HepG2 (cell line): ENCODE results near the gene UBE2N. TPM values are rescaled to one million over a fixed set of nuclear protein-coding genes. Genes with fewer than 3 reads are reported as not detected.

Source experiments
- AFF4 ChIP-seq: sonication (generic); formaldehyde crosslinking; IDR thresholded peaks from 2 replicates; pipeline ENCODE4 v1.4.0; 2020; ENCODE audit warnings: missing genetic modification reagents
- CSRNP1 ChIP-seq: sonication (generic); formaldehyde crosslinking; IDR thresholded peaks from 2 replicates; pipeline ENCODE4 v1.8.1; 2023; ENCODE audit warnings: mild to moderate bottlenecking, missing genetic modification reagents
- ELF4 ChIP-seq: sonication (generic); formaldehyde crosslinking; IDR thresholded peaks from 2 replicates; pipeline ENCODE4 v1.5.0; 2020; ENCODE audit warnings: missing genetic modification reagents, mild to moderate bottlenecking, moderate library complexity, borderline replicate concordance
- ERF ChIP-seq: IDR thresholded peaks from 2 replicates; pipeline ENCODE4 v1.6.1; 2018; ENCODE audit warnings: missing biosample characterization, missing genetic modification reagents
- GTF3A ChIP-seq: sonication (generic); formaldehyde crosslinking; conservative IDR thresholded peaks from 2 replicates; pipeline ENCODE4 v1.4.0; 2020; ENCODE audit warnings: mild to moderate bottlenecking, missing genetic modification reagents
- HNF4G ChIP-seq, 2 experiments: sonication (generic) in 1 of 2; formaldehyde crosslinking in 1 of 2; IDR thresholded peaks; 2 replicates each; pipeline versions ENCODE4 v1.4.0 to v1.6.1; 2011 to 2020; ENCODE audit warnings: borderline replicate concordance in 2 of 2, low read depth in 2 of 2, mild to moderate bottlenecking in 2 of 2, low read length in 1 of 2, missing genetic modification reagents in 1 of 2, moderate library complexity in 1 of 2
- HNRNPK ChIP-seq: fragments of 200-400 bp; formaldehyde crosslinking; IDR thresholded peaks from 2 replicates; pipeline ENCODE4 v1.6.1; 2018; ENCODE audit warnings: low read length, low read depth, moderate library complexity, mild to moderate bottlenecking; ENCODE audit not compliant: poor library complexity, severe bottlenecking
- MAFK ChIP-seq, 2 experiments: IDR thresholded peaks in 1 of 2; conservative IDR thresholded peaks in 1 of 2; 2 replicates each; pipeline ENCODE4 v1.6.1; 2011; ENCODE audit warnings: improper control_type of control experiment in 2 of 2, low read length in 2 of 2
- SMC3 ChIP-seq: IDR thresholded peaks from 2 replicates; pipeline ENCODE4 v1.6.1; 2011; ENCODE audit warnings: low read length, improper control_type of control experiment
- THAP11 ChIP-seq: IDR thresholded peaks from 2 replicates; pipeline ENCODE4 v1.6.1; 2016; ENCODE audit warnings: missing biosample characterization, missing genetic modification reagents
- TRIM24 ChIP-seq: sonication (generic); formaldehyde crosslinking; IDR thresholded peaks from 2 replicates; pipeline ENCODE4 v1.8.0; 2022; ENCODE audit warnings: mild to moderate bottlenecking, missing genetic modification reagents
- ZBTB1 ChIP-seq: sonication (generic); formaldehyde crosslinking; IDR thresholded peaks from 2 replicates; pipeline ENCODE4 v1.4.0; 2020; ENCODE audit warnings: missing genetic modification reagents, borderline replicate concordance
- ZNF124 ChIP-seq: sonication (generic); formaldehyde crosslinking; IDR thresholded peaks from 2 replicates; pipeline ENCODE4 v1.4.0; 2020; ENCODE audit warnings: missing genetic modification reagents
- ZNF256 ChIP-seq: sonication (generic); formaldehyde crosslinking; conservative IDR thresholded peaks from 2 replicates; pipeline ENCODE4 v1.4.0; 2020; ENCODE audit warnings: missing genetic modification reagents
- ZNF280B ChIP-seq: sonication (generic); formaldehyde crosslinking; IDR thresholded peaks from 2 replicates; pipeline ENCODE4 v1.5.0; 2020; ENCODE audit warnings: missing genetic modification reagents, mild to moderate bottlenecking, borderline replicate concordance
- ZNF317 ChIP-seq: sonication (generic); formaldehyde crosslinking; IDR thresholded peaks from 2 replicates; pipeline ENCODE4 v1.5.0; 2020; ENCODE audit warnings: mild to moderate bottlenecking, missing genetic modification reagents
- ZNF354B ChIP-seq: sonication (generic); formaldehyde crosslinking; IDR thresholded peaks from 2 replicates; pipeline ENCODE4 v1.8.0; 2022; ENCODE audit warnings: mild to moderate bottlenecking, missing genetic modification reagents
- ZNF563 ChIP-seq: sonication (generic); formaldehyde crosslinking; IDR thresholded peaks from 2 replicates; pipeline ENCODE4 v1.8.0; 2022; ENCODE audit warnings: mild to moderate bottlenecking, moderate library complexity, missing genetic modification reagents
- ZNF720 ChIP-seq: sonication (generic); formaldehyde crosslinking; IDR thresholded peaks from 2 replicates; pipeline ENCODE4 v1.4.0; 2020; ENCODE audit warnings: missing genetic modification reagents
- ZNF740 ChIP-seq: sonication (generic); formaldehyde crosslinking; IDR thresholded peaks from 2 replicates; pipeline ENCODE4 v1.4.0; 2020; ENCODE audit warnings: missing genetic modification reagents
- ZNF773 ChIP-seq: sonication (generic); formaldehyde crosslinking; IDR thresholded peaks from 2 replicates; pipeline ENCODE4 v1.4.0; 2020; ENCODE audit warnings: missing genetic modification reagents, borderline replicate concordance
- ZNF83 ChIP-seq: sonication (generic); formaldehyde crosslinking; IDR thresholded peaks from 2 replicates; pipeline ENCODE4 v1.4.0; 2020; ENCODE audit warnings: missing genetic modification reagents, mild to moderate bottlenecking, borderline replicate concordance
- ZNF878 ChIP-seq: sonication (generic); formaldehyde crosslinking; IDR thresholded peaks from 2 replicates; pipeline ENCODE4 v1.8.1; 2023; ENCODE audit warnings: mild to moderate bottlenecking, missing genetic modification reagents, moderate library complexity
- polyA plus RNA-seq, 8 experiments: library from polyadenylated mRNA; depleted of rRNA in 3 of 8; stranded (reverse) in 7 of 8; unstranded in 1 of 8; fragments of >200 nt; fragmentation: Illumina TruSeq in 4 of 8; extraction: Trizol in 4 of 8; gene quantifications; 2 replicates each; pipeline versions ENCODE4 v1.2.1 to v1.2.3, GENCODE V29; 2011 to 2016; ENCODE audit warnings: low read depth in 4 of 8, missing spikeins in 1 of 8, mixed read lengths in 1 of 8; ENCODE audit not compliant: insufficient read depth in 1 of 8
- total RNA-seq, 5 experiments: library from RNA; depleted of rRNA; stranded (reverse); fragments of >200 nt; fragmentation: Illumina TruSeq; extraction: Trizol; gene quantifications; 2 replicates each; pipeline ENCODE4 v1.2.3, GENCODE V29; 2016; ENCODE audit warnings: low read depth in 1 of 5

Gene UBE2N
- total and polyA plus RNA-seq, 2 of the 13 experiments (the other 11 are each of a cell fraction or from before 2014, with no cell fraction given), result 188 to 197 TPM

- TF ChIP-seq THAP11 (CRISPR knock-in tag), result no peak
- TF ChIP-seq ZNF740 (CRISPR knock-in tag), result no peak
- TF ChIP-seq SMC3, result no peak
- no peak for TF ChIP-seq ZNF878
- TF ChIP-seq ZNF256 (CRISPR knock-in tag), result no peak
- no peak for TF ChIP-seq CSRNP1 (CRISPR knock-in tag)
- no peak for TF ChIP-seq GTF3A (CRISPR knock-in tag)
- 0 out of 2 replicates have a peak, but pooled peaks have one; percentile 19 for TF ChIP-seq ZNF317
- TF ChIP-seq ZNF280B (CRISPR knock-in tag), result no peak
- TF ChIP-seq ZNF83 (CRISPR knock-in tag), result no peak
- no peak for TF ChIP-seq ZNF563
- no peak for TF ChIP-seq ZNF124 (CRISPR knock-in tag)
- TF ChIP-seq ZBTB1, result no peak
- TF ChIP-seq ERF, result no peak
- TF ChIP-seq ZNF720 (CRISPR knock-in tag), result no peak
- no peak for TF ChIP-seq ZNF354B (CRISPR knock-in tag)
- TF ChIP-seq ZNF773 (CRISPR knock-in tag), result no peak
- 0 out of 2 replicates have a peak, but pooled peaks have one; percentile 57 for TF ChIP-seq AFF4
- TF ChIP-seq TRIM24 (CRISPR knock-in tag), result no peak
- no peak for TF ChIP-seq HNF4G (IDR thresholded peaks at IDR 0.05; ENCODE audit: borderline replicate concordance, low read depth, low read length)
- no peak for TF ChIP-seq HNF4G (CRISPR knock-in tag; IDR thresholded peaks at IDR 0.05; ENCODE audit: borderline replicate concordance, low read depth)
- no peak for TF ChIP-seq ELF4
- no peak for TF ChIP-seq HNRNPK
- no peak for TF ChIP-seq MAFK (conservative IDR thresholded peaks at IDR 0.05 in 1 of 2, IDR thresholded peaks at IDR 0.05 in 1 of 2; ENCODE audit: low read length in 2 of 2)
These were observed 62.3 kb downstream of the UBE2N start (continued) for GRCh38 chr12:93379326-93379980.
